ENCODE data around the gene GZMA.

DNA sequence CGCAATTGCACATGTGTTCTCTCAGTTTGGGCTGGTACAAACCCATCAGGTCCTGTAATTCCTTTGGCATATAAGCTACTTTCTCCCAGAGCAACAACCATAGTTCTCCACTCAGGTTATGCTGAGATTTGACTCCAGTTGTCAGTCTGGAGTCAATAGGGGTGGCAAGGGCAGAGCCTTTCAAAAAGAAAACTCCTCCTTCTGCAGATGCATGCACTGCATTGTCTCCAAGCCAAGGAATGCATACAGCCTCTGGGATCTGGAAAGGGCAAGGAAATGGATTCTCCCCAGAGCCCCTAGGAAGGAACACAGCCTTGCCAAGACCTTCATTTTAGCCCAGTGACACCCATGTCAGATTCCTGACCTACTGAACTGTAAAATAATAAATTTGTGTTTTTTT lies 31.0 kb upstream of the GZMA start:
- TF ChIP-seq, protein P1, sequence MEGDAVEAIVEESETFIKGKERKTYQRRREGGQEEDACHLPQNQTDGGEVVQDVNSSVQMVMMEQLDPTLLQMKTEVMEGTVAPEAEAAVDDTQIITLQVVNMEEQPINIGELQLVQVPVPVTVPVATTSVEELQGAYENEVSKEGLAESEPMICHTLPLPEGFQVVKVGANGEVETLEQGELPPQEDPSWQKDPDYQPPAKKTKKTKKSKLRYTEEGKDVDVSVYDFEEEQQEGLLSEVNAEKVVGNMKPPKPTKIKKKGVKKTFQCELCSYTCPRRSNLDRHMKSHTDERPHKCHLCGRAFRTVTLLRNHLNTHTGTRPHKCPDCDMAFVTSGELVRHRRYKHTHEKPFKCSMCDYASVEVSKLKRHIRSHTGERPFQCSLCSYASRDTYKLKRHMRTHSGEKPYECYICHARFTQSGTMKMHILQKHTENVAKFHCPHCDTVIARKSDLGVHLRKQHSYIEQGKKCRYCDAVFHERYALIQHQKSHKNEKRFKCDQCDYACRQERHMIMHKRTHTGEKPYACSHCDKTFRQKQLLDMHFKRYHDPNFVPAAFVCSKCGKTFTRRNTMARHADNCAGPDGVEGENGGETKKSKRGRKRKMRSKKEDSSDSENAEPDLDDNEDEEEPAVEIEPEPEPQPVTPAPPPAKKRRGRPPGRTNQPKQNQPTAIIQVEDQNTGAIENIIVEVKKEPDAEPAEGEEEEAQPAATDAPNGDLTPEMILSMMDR (IDR thresholded peaks at IDR 0.05 in 4 of 5, conservative IDR thresholded peaks at IDR 0.05 in 1 of 5): no peak
- TF ChIP-seq POLR2A (IDR thresholded peaks at IDR 0.05): no peak
